WTC11 (cell line): ENCODE data around the gene TDRD6.

ENCODE experiments used
- ATF1 ChIP-seq: sonication (generic); formaldehyde crosslinking; IDR thresholded peaks from 2 replicates; pipeline ENCODE4 v1.8.1; 2023; ENCODE audit warnings: mild to moderate bottlenecking, moderate library complexity, missing genetic modification reagents
- CTCF ChIP-seq: fragments of 200-600 bp; IDR thresholded peaks from 2 replicates; pipeline ENCODE4 v1.8.0; 2022; ENCODE audit warnings: antibody characterized with exemption
- FOXK1 ChIP-seq: sonication (generic); formaldehyde crosslinking; IDR thresholded peaks from 2 replicates; pipeline ENCODE4 v1.8.0; 2022; ENCODE audit warnings: mild to moderate bottlenecking, moderate library complexity, missing genetic modification reagents
- JUN ChIP-seq: sonication (generic); formaldehyde crosslinking; IDR thresholded peaks from 2 replicates; pipeline ENCODE4 v1.8.0; 2023; ENCODE audit warnings: mild to moderate bottlenecking, missing genetic modification reagents
- NR3C1 ChIP-seq: sonication (generic); formaldehyde crosslinking; conservative IDR thresholded peaks from 2 replicates; pipeline ENCODE4 v1.8.1; 2023; ENCODE audit warnings: low read depth, mild to moderate bottlenecking, missing genetic modification reagents
- TF ChIP-seq, protein P1 (sequence below): sonication (generic); formaldehyde crosslinking; IDR thresholded peaks from 2 replicates; pipeline ENCODE4 v1.8.1; 2023; ENCODE audit warnings: mild to moderate bottlenecking, missing genetic modification reagents, moderate library complexity
- TF ChIP-seq, protein P2 (sequence below): fragments of 250-450 bp; sonication (Bioruptor Pico); IDR thresholded peaks from 2 replicates; pipeline ENCODE4 v2.1.2; 2022; ENCODE audit warnings: mild to moderate bottlenecking, moderate library complexity
- TF ChIP-seq, protein P3 (sequence below): fragments of 250-450 bp; sonication (Bioruptor Pico); IDR thresholded peaks from 2 replicates; pipeline ENCODE4 v1.8.0; 2021; ENCODE audit warnings: mild to moderate bottlenecking
- TF ChIP-seq, protein P4 (sequence below): sonication (generic); formaldehyde crosslinking; IDR thresholded peaks from 2 replicates; pipeline ENCODE4 v1.8.1; 2023; ENCODE audit warnings: mild to moderate bottlenecking, moderate library complexity, missing genetic modification reagents
- TF ChIP-seq, protein P5 (sequence below): fragments of 250-450 bp; sonication (Bioruptor Pico); IDR thresholded peaks from 2 replicates; pipeline ENCODE4 v1.9.0; 2021; ENCODE audit warnings: mild to moderate bottlenecking

DNA sequence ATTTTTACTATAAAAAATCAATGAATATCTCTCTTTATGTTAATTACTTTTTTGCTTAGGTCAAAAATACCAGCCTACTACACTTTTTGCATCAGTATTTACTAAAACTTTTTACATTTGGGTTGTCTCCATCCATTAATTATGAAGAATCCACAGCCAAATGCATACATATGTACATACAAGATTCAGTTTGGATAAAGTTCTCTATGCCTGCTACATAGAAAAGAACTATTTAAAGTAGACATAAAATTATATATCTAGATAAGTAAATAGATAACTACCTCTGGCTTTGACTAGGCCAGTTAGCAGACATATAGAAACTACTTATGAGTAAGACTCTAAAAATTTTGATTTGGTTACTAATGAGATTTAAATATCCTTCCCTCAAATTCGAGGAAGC, 12.3 kb downstream of the TDRD6 start:
- TF ChIP-seq NR3C1 (CRISPR knock-in tag) (no peak), FOXK1 (no peak), CTCF (no peak), JUN (CRISPR knock-in tag) (no peak), ATF1 (no peak)
- TF ChIP-seq, protein P1, sequence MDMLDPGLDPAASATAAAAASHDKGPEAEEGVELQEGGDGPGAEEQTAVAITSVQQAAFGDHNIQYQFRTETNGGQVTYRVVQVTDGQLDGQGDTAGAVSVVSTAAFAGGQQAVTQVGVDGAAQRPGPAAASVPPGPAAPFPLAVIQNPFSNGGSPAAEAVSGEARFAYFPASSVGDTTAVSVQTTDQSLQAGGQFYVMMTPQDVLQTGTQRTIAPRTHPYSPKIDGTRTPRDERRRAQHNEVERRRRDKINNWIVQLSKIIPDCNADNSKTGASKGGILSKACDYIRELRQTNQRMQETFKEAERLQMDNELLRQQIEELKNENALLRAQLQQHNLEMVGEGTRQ (CRISPR knock-in tag) = no peak
- TF ChIP-seq, protein P2, sequence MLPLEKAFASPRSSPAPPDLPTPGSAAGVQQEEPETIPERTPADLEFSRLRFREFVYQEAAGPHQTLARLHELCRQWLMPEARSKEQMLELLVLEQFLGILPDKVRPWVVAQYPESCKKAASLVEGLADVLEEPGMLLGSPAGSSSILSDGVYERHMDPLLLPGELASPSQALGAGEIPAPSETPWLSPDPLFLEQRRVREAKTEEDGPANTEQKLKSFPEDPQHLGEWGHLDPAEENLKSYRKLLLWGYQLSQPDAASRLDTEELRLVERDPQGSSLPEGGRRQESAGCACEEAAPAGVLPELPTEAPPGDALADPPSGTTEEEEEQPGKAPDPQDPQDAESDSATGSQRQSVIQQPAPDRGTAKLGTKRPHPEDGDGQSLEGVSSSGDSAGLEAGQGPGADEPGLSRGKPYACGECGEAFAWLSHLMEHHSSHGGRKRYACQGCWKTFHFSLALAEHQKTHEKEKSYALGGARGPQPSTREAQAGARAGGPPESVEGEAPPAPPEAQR (CRISPR knock-in tag) = no peak
- TF ChIP-seq, protein P3, sequence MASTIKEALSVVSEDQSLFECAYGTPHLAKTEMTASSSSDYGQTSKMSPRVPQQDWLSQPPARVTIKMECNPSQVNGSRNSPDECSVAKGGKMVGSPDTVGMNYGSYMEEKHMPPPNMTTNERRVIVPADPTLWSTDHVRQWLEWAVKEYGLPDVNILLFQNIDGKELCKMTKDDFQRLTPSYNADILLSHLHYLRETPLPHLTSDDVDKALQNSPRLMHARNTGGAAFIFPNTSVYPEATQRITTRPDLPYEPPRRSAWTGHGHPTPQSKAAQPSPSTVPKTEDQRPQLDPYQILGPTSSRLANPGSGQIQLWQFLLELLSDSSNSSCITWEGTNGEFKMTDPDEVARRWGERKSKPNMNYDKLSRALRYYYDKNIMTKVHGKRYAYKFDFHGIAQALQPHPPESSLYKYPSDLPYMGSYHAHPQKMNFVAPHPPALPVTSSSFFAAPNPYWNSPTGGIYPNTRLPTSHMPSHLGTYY (CRISPR knock-in tag) = no peak
- TF ChIP-seq, protein P4, sequence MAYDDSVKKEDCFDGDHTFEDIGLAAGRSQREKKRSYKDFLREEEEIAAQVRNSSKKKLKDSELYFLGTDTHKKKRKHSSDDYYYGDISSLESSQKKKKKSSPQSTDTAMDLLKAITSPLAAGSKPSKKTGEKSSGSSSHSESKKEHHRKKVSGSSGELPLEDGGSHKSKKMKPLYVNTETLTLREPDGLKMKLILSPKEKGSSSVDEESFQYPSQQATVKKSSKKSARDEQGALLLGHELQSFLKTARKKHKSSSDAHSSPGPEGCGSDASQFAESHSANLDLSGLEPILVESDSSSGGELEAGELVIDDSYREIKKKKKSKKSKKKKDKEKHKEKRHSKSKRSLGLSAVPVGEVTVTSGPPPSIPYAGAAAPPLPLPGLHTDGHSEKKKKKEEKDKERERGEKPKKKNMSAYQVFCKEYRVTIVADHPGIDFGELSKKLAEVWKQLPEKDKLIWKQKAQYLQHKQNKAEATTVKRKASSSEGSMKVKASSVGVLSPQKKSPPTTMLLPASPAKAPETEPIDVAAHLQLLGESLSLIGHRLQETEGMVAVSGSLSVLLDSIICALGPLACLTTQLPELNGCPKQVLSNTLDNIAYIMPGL (CRISPR knock-in tag) = no peak
- TF ChIP-seq, protein P5, sequence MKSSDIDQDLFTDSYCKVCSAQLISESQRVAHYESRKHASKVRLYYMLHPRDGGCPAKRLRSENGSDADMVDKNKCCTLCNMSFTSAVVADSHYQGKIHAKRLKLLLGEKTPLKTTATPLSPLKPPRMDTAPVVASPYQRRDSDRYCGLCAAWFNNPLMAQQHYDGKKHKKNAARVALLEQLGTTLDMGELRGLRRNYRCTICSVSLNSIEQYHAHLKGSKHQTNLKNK (CRISPR knock-in tag) = no peak
